Inflammatory macrophage treated with lipopolysaccharide for 4 hours (primary cell): ENCODE results near the gene OR52E8.

Source experiments
- DNase-seq: peaks from one replicate; pipeline ENCODE4 v3.0.0-alpha.2; 2020

OR52E8 gene

DNA sequence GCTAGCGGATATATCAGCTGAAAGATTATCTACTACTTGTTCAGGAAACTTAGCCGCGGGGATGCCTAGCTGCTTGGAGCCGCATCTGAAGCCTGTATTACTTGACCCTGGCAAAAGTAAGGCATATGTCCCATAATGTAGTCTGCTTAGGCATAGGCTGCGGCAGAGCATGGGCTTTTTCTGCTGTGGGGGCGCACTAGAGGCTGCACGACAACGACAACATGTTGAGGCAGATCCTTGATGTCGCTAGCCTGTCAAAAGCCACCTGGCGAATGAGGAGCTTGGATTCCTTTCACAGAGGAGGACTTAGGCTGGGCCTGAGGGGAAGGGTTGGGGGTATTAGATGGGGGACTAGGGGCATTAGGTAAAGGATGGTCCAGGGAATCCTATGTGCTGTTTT, 49.9 kb downstream of the OR52E8 start:
- DNase-seq = no peak
